OCI-LY3 (cell line): ENCODE measurements around the gene TMCO6.

Experiments used
- EZH2phosphoT487 ChIP-seq: fragments of 200-600 bp; shearing (Covaris generic); IDR thresholded peaks from 2 replicates; pipeline ENCODE4 v1.6.1; 2018; ENCODE audit warnings: antibody characterized with exemption, mixed run types, low read depth
- TF ChIP-seq, protein P1 (sequence below): fragments of 200-600, 300-600 bp; sonication (generic); IDR thresholded peaks from 2 replicates; pipeline ENCODE4 v1.5.1; 2014; ENCODE audit warnings: antibody characterized with exemption, low read length, low read depth

DNA sequence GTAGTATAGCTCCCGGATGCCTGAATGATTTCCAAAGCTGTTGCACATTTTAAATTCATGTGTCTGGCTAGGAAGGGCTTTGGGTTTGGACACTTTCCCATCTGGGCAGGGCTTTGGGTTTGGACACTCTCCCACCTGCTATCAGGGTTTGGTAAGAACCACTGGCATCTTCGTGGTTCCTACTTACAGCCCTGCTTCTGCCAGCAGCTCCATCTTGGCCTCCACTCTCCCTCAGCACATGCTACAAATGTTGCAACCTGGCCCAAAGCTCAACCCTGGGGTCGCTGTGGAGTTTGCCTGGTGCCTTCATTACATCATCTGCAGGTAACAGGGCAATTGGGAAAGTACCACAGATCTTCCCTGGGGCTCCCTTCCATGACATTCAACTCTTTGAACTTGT is 3.5 kb downstream of the TMCO6 start:
- TF ChIP-seq, protein P1, sequence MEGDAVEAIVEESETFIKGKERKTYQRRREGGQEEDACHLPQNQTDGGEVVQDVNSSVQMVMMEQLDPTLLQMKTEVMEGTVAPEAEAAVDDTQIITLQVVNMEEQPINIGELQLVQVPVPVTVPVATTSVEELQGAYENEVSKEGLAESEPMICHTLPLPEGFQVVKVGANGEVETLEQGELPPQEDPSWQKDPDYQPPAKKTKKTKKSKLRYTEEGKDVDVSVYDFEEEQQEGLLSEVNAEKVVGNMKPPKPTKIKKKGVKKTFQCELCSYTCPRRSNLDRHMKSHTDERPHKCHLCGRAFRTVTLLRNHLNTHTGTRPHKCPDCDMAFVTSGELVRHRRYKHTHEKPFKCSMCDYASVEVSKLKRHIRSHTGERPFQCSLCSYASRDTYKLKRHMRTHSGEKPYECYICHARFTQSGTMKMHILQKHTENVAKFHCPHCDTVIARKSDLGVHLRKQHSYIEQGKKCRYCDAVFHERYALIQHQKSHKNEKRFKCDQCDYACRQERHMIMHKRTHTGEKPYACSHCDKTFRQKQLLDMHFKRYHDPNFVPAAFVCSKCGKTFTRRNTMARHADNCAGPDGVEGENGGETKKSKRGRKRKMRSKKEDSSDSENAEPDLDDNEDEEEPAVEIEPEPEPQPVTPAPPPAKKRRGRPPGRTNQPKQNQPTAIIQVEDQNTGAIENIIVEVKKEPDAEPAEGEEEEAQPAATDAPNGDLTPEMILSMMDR: no peak
- TF ChIP-seq EZH2phosphoT487: no peak
